Activated gamma-delta T cell (primary cell): ENCODE measurements around the gene CALY.
"Not testable (repeated sequence)": the region's sequence is repeated elsewhere in the genome, so short reads cannot be mapped to it uniquely, and the experiment has no call there.

ENCODE experiments used
- DNase-seq: peaks from one replicate; lab custom pipeline; 2025; lab: John Stamatoyannopoulos, UW

CALY gene

GRCh38 chr10:133329491-133330202 is 7.0 kb downstream of the CALY start:
- peak; percentile 49 for DNase-seq

GRCh38 chr10:133328358-133329343 is 8.0 kb downstream of the CALY start:
- DNase-seq, result no peak

DNA sequence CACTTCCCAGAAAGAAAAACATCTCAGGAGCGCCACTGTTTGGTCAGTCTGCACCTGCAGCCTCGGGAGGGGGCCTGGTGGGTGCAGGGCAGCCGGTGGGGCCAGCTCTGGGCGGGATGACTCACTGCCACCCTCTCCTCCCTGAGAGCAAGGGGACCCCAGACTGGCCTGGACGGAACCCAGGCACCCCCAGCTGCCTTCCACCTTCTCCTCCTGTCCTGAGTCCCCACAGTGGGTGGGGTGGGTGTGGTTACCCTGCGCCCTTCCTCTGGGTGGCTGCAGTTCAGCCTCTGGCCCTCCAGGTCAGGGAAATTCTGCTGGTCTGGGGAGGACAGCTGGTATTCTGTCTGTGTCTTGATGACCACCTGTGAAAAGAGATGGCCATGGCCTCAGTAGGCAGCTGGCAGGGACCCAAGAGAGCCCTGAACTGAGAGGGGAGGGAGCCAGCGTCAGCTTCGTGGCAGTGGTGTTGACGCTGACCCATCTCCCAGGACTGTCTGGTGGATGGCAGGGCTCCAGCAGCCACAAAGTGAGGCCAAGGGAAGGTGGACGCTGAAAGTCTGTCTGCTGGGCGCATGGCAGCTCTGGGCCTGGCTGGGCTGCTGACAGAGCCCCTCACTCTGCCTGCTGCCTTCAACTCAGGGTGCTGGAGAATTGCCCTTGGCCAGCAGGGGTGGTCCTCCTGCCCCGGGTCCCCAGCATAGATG is 8.9 kb downstream of the CALY start:
- no peak for DNase-seq

- no peak for DNase-seq
Observed at GRCh38 chr10:133326745-133327650, 9.7 kb downstream of the CALY start.

- DNase-seq, result no peak
Observed at GRCh38 chr10:133326223-133326551, 10.5 kb downstream of the CALY start.

DNA sequence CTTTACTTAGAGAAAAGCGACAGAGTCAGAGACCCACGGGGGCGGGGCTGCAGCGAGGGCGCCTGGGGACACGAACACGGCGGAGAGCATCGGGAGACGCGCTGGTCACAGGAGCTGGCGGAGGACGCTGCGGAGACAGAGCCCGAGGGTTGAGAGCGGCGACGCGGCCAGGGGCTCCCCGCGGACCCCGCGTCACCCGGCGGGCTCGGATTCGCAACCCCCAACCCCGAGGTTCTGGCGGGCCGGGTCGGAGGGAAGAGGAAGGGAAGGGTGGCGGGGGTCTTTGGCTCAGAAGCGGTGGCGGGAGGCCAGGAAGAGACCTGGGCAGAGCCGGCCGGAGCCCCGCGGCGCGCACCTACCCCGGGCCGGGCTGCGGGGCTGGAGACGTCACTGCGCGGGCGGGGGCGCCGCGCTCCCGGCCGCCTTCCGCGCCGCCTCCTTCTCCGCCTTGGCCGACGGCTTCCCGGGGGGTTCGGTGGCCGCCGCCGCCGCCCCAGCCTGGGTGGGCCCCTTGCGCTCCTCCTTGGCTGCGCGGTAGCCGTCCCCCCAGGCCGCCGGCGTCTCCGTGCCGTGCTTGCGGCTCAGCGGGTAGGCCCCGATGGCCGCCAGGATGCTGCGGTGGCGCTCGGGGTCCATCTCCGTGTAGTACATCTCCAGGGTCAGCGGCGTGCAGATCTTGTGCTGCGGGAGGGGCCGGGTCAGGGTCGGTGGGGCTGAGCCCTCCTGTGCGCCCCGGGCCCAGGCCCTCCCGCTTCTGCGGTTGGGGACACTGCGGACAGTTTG is 11.1 kb downstream of the CALY start:
- DNase-seq, result no peak

- no peak for DNase-seq
Observed at GRCh38 chr10:133324857-133325260, 11.8 kb downstream of the CALY start.

DNA sequence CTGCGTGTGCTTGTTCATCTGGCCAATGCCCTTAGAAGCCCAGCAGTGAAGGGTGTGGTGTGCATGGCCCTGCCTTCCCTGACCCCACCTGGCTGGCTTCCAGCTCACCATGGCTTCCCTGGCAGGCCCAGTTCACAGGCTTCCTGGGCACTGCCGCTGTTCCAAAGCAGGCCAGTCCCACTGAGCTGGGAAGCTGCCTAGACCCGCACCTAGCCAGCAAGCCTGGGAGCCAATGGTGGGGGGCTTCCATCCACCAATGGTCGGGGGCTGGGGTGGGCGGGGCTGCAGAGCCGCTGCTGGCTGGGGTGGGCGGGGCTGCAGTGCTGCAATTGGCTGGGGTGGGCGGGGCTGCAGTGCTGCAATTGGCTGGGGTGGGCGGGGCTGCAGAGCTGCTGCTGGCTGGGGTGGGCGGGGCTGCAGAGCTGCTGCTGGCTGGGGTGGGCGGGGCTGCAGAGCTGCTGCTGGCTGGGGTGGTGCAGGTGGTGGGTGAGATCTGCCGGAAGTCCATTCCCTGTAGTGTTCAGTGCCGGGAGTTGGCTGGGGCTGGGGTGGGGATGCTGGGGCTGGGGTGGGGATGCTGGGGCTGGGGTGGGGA is 12.4 kb downstream of the CALY start:
- no peak for DNase-seq

GRCh38 chr10:133322064-133322709 is 14.5 kb downstream of the CALY start:
- DNase-seq, result not testable (repeated sequence)

DNA sequence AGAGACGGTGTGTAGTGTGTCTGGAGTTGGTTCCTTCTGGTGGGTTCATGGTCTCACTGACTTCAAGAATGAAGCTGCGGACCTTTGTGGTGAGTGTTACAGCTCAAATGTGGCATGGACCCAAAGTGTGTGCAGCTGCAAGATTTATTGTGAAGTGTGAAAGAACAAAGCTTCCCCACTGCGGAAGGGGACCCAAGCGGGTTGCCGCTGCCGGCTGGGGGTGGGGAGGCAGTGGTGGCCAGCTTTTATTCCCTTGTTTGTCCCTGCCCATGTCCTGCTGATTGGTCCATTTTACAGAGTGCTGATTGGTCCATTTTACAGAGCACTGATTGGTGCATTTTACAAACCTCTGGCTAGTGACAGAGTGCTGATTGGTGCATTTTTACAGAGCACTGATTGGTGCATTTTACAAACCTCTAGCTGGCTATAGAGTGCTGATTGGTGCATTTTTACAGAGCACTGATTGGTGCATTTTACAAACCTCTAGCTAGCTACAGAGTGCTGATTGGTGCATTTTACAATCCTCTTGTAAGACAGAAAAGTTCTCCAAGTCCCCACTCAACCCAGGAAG is 15.8 kb downstream of the CALY start:
- DNase-seq, result not testable (repeated sequence)

GRCh38 chr10:133318494-133319127 is 18.1 kb downstream of the CALY start:
- peak; percentile 49 for DNase-seq

GRCh38 chr10:133316732-133317131 is 20.0 kb downstream of the CALY start:
- no peak for DNase-seq

- DNase-seq, result no peak
Observed at GRCh38 chr10:133316266-133316665, 20.4 kb downstream of the CALY start.

GRCh38 chr10:133315847-133316246 is 20.8 kb downstream of the CALY start:
- DNase-seq, result no peak

DNA sequence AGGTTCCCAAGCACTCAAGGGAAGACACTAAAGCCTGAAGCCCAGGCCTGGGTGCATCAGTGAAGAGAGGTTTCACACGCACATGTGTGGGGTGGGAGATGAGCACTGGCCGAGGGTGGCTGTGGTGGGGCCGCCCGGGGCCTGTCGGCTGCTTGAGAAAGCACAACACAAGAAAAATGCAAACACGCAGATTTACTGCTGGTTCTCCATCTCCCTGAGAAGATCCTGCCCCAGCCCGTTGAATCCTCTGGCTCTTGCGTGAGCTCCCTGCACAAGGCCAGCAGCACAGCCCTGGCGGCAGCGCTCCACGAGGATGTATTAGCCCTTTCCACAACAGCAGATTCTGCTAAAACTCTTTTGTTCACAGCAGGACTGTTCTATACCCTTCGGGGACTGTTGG is 21.8 kb downstream of the CALY start:
- DNase-seq, result no peak

- DNase-seq, result no peak
Observed at GRCh38 chr10:133313192-133313591, 23.5 kb downstream of the CALY start.

GRCh38 chr10:133312769-133313145 is 23.9 kb downstream of the CALY start:
- no peak for DNase-seq

GRCh38 chr10:133312016-133312768 is 24.5 kb downstream of the CALY start:
- no peak for DNase-seq
